AG09319 (cell line): ENCODE measurements around the gene ADIPOR1.

Experiments
- DNase-seq: peaks from one replicate; pipeline ENCODE4 v3.0.0-alpha.2; 2010; ENCODE audit warnings: low read depth; ENCODE audit errors: extremely low read depth
- TF ChIP-seq, protein P1 (sequence below): IDR thresholded peaks from 2 replicates; pipeline ENCODE4 v1.5.1; 2011; ENCODE audit warnings: low read depth, mild to moderate bottlenecking, inconsistent platforms, low read length, moderate library complexity

ADIPOR1 gene

GRCh38 chr1:202952099-202952498 lies 6.0 kb downstream of the ADIPOR1 start:
- TF ChIP-seq, protein P1, sequence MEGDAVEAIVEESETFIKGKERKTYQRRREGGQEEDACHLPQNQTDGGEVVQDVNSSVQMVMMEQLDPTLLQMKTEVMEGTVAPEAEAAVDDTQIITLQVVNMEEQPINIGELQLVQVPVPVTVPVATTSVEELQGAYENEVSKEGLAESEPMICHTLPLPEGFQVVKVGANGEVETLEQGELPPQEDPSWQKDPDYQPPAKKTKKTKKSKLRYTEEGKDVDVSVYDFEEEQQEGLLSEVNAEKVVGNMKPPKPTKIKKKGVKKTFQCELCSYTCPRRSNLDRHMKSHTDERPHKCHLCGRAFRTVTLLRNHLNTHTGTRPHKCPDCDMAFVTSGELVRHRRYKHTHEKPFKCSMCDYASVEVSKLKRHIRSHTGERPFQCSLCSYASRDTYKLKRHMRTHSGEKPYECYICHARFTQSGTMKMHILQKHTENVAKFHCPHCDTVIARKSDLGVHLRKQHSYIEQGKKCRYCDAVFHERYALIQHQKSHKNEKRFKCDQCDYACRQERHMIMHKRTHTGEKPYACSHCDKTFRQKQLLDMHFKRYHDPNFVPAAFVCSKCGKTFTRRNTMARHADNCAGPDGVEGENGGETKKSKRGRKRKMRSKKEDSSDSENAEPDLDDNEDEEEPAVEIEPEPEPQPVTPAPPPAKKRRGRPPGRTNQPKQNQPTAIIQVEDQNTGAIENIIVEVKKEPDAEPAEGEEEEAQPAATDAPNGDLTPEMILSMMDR = no peak
- no peak for DNase-seq

GRCh38 chr1:202951437-202951836 lies 6.7 kb downstream of the ADIPOR1 start:
- no peak for DNase-seq
- TF ChIP-seq, protein P1 = no peak

GRCh38 chr1:202945483-202945882 lies 12.6 kb downstream of the ADIPOR1 start:
- no peak for DNase-seq

GRCh38 chr1:202944438-202944921 lies 13.6 kb downstream of the ADIPOR1 start:
- TF ChIP-seq, protein P1 = no peak
- DNase-seq = no peak

More at GRCh38 chr1:202945483-202945882, 12.6 kb downstream of the ADIPOR1 start:
- TF ChIP-seq, protein P1 = no peak

DNA sequence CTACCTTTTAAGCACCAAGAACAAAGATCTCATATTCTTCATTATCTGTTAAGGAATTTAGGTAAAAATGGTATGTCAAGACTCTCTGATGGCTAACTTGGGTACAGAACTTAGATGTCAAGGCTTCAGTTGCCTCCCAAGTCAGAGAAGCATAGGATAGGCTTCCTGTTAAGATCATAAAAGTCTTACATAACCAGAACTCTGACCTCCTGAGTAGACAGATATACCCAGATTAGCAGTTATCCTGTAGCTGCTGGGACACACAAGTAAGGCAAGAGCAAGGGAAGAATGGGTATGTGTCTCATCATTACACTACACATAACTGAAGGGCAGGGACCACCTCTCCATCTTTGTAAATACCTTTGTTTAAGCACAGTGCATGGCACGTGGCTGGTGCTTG lies 15.7 kb downstream of the ADIPOR1 start:
- TF ChIP-seq, protein P1 = no peak
- no peak for DNase-seq

- TF ChIP-seq, protein P1 = no peak
- DNase-seq = no peak
Observed at GRCh38 chr1:202941372-202941771, 16.7 kb downstream of the ADIPOR1 start.

GRCh38 chr1:202940561-202940960 lies 17.6 kb downstream of the ADIPOR1 start:
- TF ChIP-seq, protein P1 = no peak
- no peak for DNase-seq
